ENCODE results near the gene BRAP. TPM values are rescaled to one million over a fixed set of nuclear protein-coding genes. Genes with fewer than 3 reads are reported as not detected.
"Not testable (repeated sequence)": the region's sequence is repeated elsewhere in the genome, so short reads cannot be mapped to it uniquely, and the experiment has no call there.

The BRAP gene
- total RNA-seq, 4 donors from 2014 or later, result 12.9 to 18.0 (median 17.2) TPM

GRCh38 chr12:111728795-111729194 lies 43.0 kb upstream of the BRAP start:
- no peak for TF ChIP-seq CTCF (IDR thresholded peaks at IDR 0.05)
- no peak for TF ChIP-seq EP300 (IDR thresholded peaks at IDR 0.05)
- no peak for TF ChIP-seq POLR2A (IDR thresholded peaks at IDR 0.05)
- no peaks in the 10 kb centered on the region for H3K4me1 ChIP-seq
- 92 to 100% methylated on average over 2 of the region's 2 CpGs for WGBS, 2 donors
- DNase-seq (ENCODE audit: low spot score in 2 of 2), result no peak
- peaks cover 4 to 98% (median 12%) of the 10 kb centered on the region in 3 donors for H3K36me3 ChIP-seq
- no peak overlapping the region for H3K4me3 ChIP-seq
- no peak overlapping the region for H3K27ac ChIP-seq
- H3K9me3 ChIP-seq, result no peaks in the 10 kb centered on the region
- H3K27me3 ChIP-seq, result no peaks in the 10 kb centered on the region

- WGBS, 2 donors, result 95 to 98% methylated on average over 23 to 31 of the region's 46 CpGs
These were observed 38.0 kb upstream of the BRAP start for GRCh38 chr12:111723646-111724360.

GRCh38 chr12:111720457-111720856 lies 34.7 kb upstream of the BRAP start:
- peaks cover 0 to 90% (median 7%) of the 10 kb centered on the region in 3 donors for H3K36me3 ChIP-seq
- no peaks in the 10 kb centered on the region for H3K9me3 ChIP-seq
- H3K4me1 ChIP-seq, result no peaks in the 10 kb centered on the region
- 95 to 96% methylated on average over 6 of the region's 6 CpGs for WGBS, 2 donors
- DNase-seq (ENCODE audit: low spot score in 2 of 2), result no peak
- no peaks in the 10 kb centered on the region for H3K27me3 ChIP-seq
- no peak overlapping the region for H3K4me3 ChIP-seq
- TF ChIP-seq POLR2A (IDR thresholded peaks at IDR 0.05), result no peak
- TF ChIP-seq CTCF (IDR thresholded peaks at IDR 0.05), result no peak
- TF ChIP-seq EP300 (IDR thresholded peaks at IDR 0.05), result no peak
- no peak overlapping the region for H3K27ac ChIP-seq

More at GRCh38 chr12:111723646-111724360, 38.0 kb upstream of the BRAP start:
- not testable (repeated sequence) for H3K27ac ChIP-seq; H3K9me3 ChIP-seq; H3K4me3 ChIP-seq; DNase-seq (ENCODE audit: low spot score in 2 of 2); H3K4me1 ChIP-seq; H3K27me3 ChIP-seq
- peaks cover 4 to 91% (median 12%) of the 10 kb centered on the region in 3 donors for H3K36me3 ChIP-seq

GRCh38 chr12:111719316-111719715 lies 33.6 kb upstream of the BRAP start:
- not testable (repeated sequence) for H3K4me3 ChIP-seq; DNase-seq (ENCODE audit: low spot score in 2 of 2); H3K27ac ChIP-seq; H3K9me3 ChIP-seq; H3K4me1 ChIP-seq; H3K27me3 ChIP-seq
- 93% methylated on average over 10 of the region's 10 CpGs for WGBS, 2 donors
- peaks cover 5 to 90% (median 7%) of the 10 kb centered on the region in 3 donors for H3K36me3 ChIP-seq

GRCh38 chr12:111715279-111715678 lies 29.5 kb upstream of the BRAP start:
- H3K9me3 ChIP-seq, result no peaks in the 10 kb centered on the region
- TF ChIP-seq POLR2A (IDR thresholded peaks at IDR 0.05) (no peak), CTCF (IDR thresholded peaks at IDR 0.05) (no peak), EP300 (IDR thresholded peaks at IDR 0.05) (no peak)
- H3K27ac ChIP-seq, result no peak overlapping the region
- no peaks in the 10 kb centered on the region for H3K4me1 ChIP-seq
- no peaks in the 10 kb centered on the region for H3K27me3 ChIP-seq
- H3K36me3 ChIP-seq, result peaks cover 5 to 97% (median 5%) of the 10 kb centered on the region in 3 donors
- no peak for DNase-seq (ENCODE audit: low spot score in 2 of 2)
- H3K4me3 ChIP-seq, result no peak overlapping the region
- 72 to 91% methylated on average over 4 of the region's 4 CpGs for WGBS, 2 donors

- Histone ChIP-seq H3K27ac (no peak overlapping the region), H3K4me1 (no peaks in the 10 kb centered on the region), H3K4me3 (no peak overlapping the region), H3K9me3 (no peaks in the 10 kb centered on the region), H3K36me3 (peaks cover 0 to 98% (median 16%) of the 10 kb centered on the region in 3 donors), H3K27me3 (no peaks in the 10 kb centered on the region)
- no peak for TF ChIP-seq POLR2A (IDR thresholded peaks at IDR 0.05)
- TF ChIP-seq EP300 (IDR thresholded peaks at IDR 0.05), result no peak
- no peak for TF ChIP-seq CTCF (IDR thresholded peaks at IDR 0.05)
- no peak for DNase-seq (ENCODE audit: low spot score in 2 of 2)
- 77 to 81% methylated on average over 6 of the region's 6 CpGs for WGBS, 2 donors
These were observed 20.4 kb upstream of the BRAP start for GRCh38 chr12:111706145-111706544.

Measured in tibial nerve (tissue), 4 donors.